Activated CD4-positive, alpha-beta T cell treated with anti-CD3 and anti-CD28 coated beads, Interleukin-2, amount 50 U/mL, for 24 hours (primary cell): Measurements from ENCODE around the gene ZNF470.

Experiments
- DNase-seq, 2 donors: peaks; one replicate each; pipeline ENCODE4 v3.0.0-alpha.2; 2020; ENCODE audit warnings: low read depth in 1 of 2, low spot score in 1 of 2

ZNF470 gene

GRCh38 chr19:56608274-56608964, 41.2 kb downstream of the ZNF470 start:
- DNase-seq: no peak

- DNase-seq: no peak
These were observed 44.0 kb downstream of the ZNF470 start for GRCh38 chr19:56611288-56611687.

- DNase-seq: no peak
These were observed 45.5 kb downstream of the ZNF470 start for GRCh38 chr19:56612737-56613136.

DNA sequence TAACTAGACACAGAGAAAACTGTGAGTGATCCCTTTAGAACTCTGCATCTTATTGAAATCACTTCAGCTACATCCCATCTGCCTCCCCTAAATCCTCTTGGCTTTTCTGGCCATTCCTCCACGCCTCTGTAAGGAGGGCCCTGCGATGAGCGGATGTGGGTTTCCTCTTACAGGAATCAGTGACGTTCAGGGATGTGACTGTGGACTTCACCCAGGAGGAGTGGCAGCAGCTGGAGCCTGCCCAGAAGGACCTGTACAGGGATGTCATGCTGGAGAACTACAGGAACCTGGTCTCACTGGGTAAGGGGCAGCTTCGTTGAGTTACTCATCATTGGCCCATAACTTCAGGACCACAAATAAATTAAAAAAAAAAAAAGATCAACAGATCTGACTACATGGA, 46.4 kb downstream of the ZNF470 start:
- DNase-seq: no peak

- no peak for DNase-seq
These were observed 50.3 kb downstream of the ZNF470 start for GRCh38 chr19:56617531-56617930.

GRCh38 chr19:56619121-56619520, 51.9 kb downstream of the ZNF470 start:
- no peak for DNase-seq

DNA sequence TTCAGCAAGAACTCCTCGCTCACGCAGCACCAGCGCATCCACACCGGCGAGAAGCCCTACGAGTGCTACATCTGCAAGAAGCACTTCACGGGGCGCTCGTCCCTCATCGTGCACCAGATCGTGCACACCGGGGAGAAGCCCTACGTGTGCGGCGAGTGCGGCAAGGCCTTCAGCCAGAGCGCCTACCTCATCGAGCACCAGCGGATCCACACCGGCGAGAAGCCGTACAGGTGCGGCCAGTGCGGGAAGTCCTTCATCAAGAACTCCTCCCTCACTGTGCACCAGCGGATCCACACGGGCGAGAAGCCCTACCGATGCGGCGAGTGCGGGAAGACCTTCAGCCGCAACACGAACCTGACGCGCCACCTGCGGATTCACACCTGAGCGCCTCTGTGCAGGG, 55.1 kb downstream of the ZNF470 start:
- DNase-seq: no peak

DNA sequence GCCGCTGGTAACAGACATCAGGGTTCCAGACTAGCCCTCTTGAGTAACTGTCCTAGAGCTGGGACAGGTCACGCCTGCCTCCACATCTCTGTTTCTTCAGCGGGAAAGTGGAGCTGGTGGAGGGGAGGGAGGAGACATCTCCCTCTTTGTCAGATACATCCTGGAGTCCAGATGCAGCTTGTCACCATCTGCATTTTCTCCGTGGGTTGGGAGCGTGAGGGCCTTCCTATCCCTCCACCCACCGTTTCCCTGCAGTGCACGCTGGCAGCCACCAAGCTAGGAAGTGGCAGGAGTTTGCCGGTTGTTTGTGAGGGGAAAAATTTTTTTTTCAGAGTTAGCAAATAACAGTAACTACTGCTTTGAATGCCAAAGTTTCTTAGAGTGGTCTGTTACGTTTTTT, 55.7 kb downstream of the ZNF470 start:
- DNase-seq: no peak

DNA sequence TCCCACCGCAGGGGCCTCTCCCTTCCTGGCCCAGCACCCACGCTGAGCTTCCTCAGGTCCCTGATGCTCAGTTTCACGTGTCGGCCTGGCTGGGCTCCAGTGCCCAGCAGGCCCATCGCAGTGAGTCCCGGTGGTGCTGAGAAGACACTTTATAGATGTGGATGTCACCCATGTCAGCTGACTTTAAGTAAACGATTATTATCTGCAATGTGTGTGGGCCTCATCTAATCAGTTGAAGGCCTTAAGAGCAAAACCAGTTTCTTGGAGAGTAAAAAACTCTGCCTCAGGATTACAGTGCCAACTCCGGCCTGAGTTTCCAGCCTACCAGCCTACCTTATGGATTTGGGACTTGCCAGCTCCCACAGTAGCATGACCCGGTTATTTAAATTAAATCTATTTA, 58.4 kb downstream of the ZNF470 start:
- no peak for DNase-seq

GRCh38 chr19:56633021-56633420, 65.8 kb downstream of the ZNF470 start:
- no peak for DNase-seq

DNA sequence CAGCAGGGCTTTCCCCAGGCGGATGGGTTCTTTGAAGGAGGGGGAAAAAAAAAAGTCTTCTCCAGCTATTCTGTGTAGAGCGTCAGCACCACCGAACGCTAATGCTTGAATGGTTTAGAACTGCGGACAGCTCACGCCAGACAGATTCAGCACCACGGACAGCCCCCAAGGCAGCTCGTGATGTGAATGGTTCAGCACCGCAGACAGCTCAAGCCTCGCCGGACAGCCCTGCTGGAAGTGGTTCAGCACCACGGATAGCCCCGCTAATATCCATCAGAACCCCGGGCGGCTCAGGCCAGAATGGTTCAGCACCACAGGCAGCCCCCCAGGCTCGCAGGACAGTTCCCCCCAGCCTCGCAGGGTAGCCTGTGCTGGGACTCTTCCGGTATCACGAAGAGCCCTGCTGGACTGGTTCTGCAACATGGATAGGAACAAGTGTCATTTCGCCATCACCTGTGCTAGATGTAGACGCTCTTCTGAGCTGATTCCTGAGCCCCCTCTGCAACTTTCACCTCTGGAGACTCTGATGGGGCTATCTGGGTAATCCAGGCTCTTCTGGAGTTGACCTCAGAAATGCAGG, 70.8 kb downstream of the ZNF470 start:
- no peak for DNase-seq
